ENCODE measurements around the gene ATP2A2.
"Not testable (repeated sequence)": the region's sequence is repeated elsewhere in the genome, so short reads cannot be mapped to it uniquely, and the experiment has no call there.

ATP2A2 gene

DNA sequence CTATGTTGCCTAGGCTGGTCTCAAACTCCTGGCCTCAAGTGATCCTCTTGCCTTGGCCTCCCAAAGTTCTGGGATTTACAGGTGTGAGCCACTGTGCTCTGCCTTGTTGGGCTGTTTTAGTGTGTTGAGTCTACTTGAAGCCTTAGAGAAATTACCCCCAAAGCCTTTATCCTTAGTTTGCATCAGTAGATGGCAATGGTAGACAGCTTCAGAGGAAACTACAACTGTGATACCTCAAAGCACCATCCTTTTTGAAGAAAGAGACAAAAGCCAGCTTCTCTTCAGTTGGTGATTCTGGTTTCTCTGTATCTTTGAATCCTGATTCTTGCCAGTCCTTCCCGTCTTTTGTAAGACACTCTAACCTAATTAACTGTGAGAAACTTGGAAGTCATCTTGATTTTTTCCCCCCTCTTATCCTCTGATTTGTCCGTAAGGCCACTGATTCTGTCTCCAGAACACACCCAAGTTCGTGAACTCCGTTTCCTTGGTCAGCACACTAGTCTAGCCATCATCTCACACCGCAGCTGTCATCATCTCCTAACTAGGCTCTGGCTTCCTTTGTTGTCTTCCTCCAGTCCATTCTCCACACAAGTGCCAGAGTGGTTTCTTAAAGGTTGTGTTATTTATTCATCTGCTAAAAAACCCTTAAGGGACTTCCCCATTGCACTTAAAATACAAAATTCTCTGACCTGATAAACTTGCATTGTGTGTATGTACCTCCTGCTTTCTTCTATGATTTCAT, 20.2 kb downstream of the ATP2A2 start:
- no peak for DNase-seq

- DNase-seq: no peak
Measured at GRCh38 chr12:110304061-110304551, 23.1 kb downstream of the ATP2A2 start.

- no peak for DNase-seq
Measured at GRCh38 chr12:110307372-110307771, 26.3 kb downstream of the ATP2A2 start.

GRCh38 chr12:110310763-110311162, 29.7 kb downstream of the ATP2A2 start:
- DNase-seq: no peak

GRCh38 chr12:110311903-110312302, 30.9 kb downstream of the ATP2A2 start:
- DNase-seq: no peak

DNA sequence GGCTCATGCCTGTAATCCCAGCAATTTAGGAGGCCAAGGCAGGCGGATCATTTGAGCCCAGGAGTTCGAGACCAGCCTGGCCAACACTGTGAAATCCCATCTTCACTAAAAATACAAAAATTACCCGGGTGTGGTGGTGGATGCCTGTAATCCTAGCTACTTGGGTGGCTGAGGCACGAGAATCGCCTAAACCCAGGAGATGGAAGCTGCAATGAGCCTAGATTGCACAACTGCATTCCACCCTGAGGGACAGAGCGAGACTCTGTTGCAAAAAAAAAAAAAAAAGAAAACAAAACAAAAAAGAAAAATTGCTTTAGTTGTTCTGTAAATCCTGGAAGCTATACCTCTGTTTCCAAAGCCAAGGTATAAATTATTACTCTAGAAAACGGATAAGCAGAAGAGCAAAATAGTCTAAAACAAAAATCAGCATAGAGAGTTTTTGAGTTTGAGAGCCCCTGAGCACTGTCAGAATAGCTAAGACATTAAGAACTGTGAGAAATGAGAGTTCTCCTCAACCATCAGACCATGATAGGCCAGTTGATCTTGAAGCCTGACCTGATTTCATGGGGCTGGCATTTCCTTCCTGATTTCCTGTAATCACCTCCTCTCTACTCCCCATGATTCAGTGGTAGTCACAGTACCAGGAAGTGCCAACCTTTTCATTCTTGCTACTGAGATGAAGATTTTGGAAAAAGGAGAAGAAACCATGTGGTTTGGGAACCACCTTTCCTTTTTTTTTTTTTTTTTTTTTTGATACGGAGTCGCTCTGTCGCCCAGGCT, 31.7 kb downstream of the ATP2A2 start:
- no peak for DNase-seq

GRCh38 chr12:110314308-110314707, 33.3 kb downstream of the ATP2A2 start:
- no peak for DNase-seq

DNA sequence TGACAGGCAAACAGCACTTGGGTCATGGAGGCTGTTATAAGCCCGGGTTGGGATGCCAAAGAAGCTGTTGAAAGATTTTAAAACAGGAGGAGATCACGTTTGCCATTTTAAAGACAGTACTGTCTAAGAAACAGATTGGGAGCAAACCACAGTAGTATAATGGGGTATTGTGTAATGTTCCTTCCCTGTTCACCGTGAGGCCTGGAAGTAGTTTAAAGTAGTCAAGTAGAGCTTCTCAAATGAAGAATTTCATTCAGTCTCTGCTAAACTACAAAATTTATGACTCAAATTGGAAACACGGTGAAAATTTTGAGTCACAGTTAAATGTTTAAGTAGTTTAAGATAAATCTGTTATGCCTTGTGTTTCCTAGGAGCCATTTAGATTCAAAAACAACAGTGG, 35.8 kb downstream of the ATP2A2 start:
- no peak for DNase-seq

- no peak for DNase-seq
Measured at GRCh38 chr12:110317911-110318310, 36.9 kb downstream of the ATP2A2 start.

GRCh38 chr12:110320550-110320949, 39.5 kb downstream of the ATP2A2 start:
- DNase-seq: no peak

GRCh38 chr12:110329710-110330109, 48.7 kb downstream of the ATP2A2 start:
- DNase-seq: no peak

GRCh38 chr12:110330124-110330523, 49.1 kb downstream of the ATP2A2 start:
- DNase-seq: no peak

DNA sequence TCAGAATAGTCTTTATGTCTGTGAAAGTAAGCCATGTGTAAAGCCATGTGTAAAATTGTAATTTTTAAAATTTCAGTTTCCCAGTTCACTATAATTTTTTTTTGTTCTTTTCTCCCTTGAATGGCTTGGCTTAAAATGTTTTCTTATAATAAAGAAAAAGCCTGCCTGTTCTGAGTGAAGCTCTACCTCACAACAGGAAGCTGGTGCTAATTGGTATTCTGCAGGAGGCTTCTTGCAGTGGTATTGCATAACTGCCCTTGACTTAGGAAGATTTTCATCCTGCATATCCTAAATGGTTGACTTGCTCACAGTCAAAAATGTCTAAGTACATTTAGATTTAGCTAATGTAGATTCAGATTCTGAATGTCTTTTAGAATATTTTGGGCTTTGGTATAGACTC, 49.5 kb downstream of the ATP2A2 start:
- no peak for DNase-seq

GRCh38 chr12:110333201-110333600, 52.2 kb downstream of the ATP2A2 start:
- no peak for DNase-seq

- DNase-seq: no peak
Measured at GRCh38 chr12:110335481-110336045, 54.5 kb downstream of the ATP2A2 start.

DNA sequence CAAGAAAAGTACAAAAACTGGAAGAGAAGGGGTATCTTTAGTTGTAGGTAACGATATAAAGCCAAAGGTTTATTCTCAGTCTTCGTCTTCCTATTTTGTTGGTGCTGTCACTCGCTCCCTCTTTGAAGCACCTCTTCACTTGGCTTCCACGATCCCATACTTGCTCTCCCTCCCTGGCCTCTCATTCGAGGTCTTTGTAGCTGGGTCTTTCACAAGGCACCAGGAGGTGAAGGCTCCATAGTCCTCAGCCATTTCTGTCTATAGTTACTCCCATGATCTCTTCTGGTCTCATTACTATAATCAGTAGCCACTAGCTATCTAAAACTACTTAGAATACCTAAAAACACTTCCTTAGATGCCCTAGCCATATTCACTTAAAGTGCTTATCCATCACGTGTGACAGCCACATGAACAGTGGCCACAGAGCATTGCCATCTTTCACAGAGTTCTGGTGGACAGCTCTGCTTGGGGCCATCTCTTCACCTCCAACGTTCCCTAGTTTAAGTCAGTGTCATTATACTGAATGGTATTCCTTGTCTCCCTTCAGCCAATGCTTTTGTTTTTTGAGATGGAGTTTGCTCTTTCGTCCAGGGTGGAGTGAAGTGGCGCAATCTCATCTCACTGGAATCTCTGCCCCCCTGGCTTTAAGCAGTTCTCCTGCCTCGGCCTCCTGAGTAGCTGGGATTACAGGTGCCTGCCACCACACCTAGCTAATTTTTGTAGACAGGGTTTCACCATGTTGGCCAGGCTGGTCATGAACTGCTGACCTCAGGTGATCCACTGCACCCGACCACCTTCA, 57.1 kb downstream of the ATP2A2 start:
- no peak for DNase-seq

GRCh38 chr12:110338754-110339153, 57.7 kb downstream of the ATP2A2 start:
- peak; percentile 61 for DNase-seq

DNA sequence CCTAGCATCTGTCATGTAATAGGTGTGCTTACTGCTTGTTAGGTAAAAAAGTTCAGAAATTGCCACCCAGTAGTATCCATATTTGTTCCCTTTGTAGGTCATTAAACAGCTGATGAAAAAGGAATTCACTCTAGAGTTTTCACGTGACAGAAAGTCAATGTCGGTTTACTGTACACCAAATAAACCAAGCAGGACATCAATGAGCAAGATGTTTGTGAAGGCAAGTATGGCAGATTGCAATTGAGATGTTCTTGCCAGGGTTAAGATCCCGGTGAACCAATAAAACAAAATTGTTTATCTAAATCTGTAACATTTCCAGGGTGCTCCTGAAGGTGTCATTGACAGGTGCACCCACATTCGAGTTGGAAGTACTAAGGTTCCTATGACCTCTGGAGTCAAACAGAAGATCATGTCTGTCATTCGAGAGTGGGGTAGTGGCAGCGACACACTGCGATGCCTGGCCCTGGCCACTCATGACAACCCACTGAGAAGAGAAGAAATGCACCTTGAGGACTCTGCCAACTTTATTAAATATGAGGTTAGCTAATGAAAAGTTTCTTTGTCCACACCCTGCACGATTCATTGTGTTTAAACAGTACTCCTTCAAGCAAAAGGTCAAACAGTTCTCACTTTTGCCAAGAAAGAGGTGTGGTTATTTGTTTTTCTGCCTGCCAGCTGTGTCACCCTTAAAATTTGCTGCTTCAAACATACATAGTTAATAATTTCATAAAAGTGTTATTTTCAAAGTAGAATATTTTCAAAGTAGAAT, 58.3 kb downstream of the ATP2A2 start:
- no peak for DNase-seq

DNA sequence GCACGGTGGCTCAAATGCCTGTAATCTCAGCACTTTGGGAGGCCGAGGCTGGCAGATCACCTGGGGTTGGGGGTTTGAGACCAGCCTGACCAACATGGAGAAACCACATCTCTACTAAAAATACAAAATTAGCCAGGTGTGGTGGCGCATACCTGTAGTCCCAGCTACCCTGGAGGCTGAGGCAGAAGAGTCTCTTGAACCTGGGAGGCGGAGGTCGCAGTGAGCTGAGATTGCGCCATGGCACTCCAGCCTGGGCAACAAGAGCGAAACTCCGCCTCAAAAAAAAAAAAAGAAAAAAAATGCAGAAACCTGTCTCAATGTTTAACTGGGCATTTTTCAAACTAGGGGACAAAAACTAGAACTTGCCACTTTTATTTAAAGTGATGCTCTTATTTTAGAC, 59.2 kb downstream of the ATP2A2 start:
- DNase-seq: not testable (repeated sequence)

DNA sequence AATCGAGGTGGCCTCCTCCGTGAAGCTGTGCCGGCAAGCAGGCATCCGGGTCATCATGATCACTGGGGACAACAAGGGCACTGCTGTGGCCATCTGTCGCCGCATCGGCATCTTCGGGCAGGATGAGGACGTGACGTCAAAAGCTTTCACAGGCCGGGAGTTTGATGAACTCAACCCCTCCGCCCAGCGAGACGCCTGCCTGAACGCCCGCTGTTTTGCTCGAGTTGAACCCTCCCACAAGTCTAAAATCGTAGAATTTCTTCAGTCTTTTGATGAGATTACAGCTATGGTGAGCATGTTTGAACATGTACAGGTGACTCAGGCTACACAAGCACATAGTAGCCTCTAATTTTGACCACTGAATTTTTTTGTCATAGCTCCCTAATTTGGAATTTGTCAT, 59.7 kb downstream of the ATP2A2 start:
- DNase-seq: no peak

DNA sequence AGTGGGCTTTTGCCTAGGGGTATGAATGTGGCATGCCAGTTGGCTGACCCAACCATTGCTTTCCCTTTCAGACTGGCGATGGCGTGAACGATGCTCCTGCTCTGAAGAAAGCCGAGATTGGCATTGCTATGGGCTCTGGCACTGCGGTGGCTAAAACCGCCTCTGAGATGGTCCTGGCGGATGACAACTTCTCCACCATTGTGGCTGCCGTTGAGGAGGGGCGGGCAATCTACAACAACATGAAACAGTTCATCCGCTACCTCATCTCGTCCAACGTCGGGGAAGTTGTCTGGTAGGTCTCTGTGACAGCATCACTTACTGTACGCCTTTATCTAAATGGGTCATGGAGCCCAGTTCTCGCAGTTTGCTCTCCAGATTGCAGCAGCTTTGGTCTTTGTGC, 61.1 kb downstream of the ATP2A2 start:
- DNase-seq: no peak

GRCh38 chr12:110343114-110343513, 62.1 kb downstream of the ATP2A2 start:
- no peak for DNase-seq

All from NCI-H526 treated with DMSO at 0.1 percent for 48 hours (cell line).